HG03558 (cell line): ENCODE data around the gene ANKRD34A.

Experiments
- ATAC-seq: cut with Tn5 transposase; IDR thresholded peaks from one replicate; pipeline ENCODE4 v1.9.1; 2021; ENCODE audit warnings: moderate number of reproducible peaks; ENCODE audit not compliant: unreplicated experiment; ENCODE audit errors: extremely low read depth

Gene ANKRD34A

DNA sequence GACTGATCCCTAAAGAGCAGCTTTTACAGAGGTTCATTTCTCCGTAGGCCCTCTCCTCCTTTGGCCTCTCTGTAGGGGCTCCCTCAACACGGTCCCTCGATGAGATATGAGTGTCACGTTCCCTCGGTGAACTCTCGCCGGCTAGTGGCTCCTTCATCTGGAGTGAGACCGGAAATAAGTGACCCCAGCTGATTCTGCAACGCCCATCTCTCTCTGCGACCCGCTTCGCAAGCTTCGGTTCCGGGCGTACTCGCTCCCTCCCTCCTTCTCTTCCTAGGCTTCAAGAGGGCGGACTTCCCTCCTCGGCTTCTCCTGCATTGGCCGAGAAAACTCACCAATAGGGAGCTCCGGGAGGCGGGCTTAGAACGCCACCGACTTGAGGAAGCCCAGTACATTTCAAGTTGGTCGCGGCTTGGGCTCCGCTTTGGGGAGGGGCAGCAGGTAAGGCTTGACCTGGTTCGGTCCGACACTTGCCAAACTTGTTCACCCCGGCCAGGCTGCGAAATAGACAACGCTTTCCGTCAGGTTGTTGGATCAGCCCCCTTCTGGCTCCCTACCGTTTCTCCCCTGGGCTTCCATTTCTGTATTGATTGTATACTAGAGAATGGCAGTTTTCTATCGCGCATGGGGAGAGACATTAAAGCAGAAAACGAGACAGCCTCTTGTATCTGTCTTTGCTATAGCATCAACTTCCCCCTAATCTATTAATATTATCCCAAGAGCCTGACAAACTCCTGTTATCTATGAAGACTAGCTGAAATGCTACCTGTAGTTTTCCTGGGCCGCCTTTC is at the start of gene ANKRD34A, which contains the start of gene POLR3GL:
Gene ANKRD34A (minus strand): TSS at position 248 of the 791 bp plus-strand sequence. CDS start 2,816 bp downstream, outside the sequence.
Gene POLR3GL (plus strand): TSS at position 363 of the 791 bp plus-strand sequence. CDS start 10,176 bp downstream, outside the sequence.
- ATAC-seq, result peak; percentile 81

DNA sequence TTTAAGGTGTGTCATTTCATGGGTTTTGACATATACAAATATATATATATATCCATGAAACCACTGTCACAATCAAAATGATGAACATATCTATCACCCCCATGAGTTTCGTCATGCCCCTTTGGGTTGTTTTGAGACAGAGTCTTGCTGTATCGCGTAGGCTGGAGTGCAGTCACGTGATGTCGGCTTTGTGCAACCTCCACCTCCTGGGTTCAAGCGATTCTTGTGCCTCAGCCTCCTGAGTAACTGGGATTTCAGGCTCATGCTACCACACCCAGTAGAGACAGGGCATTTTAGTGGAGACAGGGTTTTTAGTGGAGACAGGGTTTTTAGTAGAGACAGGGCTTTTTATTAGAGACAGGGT is 49.2 kb upstream of the ANKRD34A start:
- no peak for ATAC-seq

DNA sequence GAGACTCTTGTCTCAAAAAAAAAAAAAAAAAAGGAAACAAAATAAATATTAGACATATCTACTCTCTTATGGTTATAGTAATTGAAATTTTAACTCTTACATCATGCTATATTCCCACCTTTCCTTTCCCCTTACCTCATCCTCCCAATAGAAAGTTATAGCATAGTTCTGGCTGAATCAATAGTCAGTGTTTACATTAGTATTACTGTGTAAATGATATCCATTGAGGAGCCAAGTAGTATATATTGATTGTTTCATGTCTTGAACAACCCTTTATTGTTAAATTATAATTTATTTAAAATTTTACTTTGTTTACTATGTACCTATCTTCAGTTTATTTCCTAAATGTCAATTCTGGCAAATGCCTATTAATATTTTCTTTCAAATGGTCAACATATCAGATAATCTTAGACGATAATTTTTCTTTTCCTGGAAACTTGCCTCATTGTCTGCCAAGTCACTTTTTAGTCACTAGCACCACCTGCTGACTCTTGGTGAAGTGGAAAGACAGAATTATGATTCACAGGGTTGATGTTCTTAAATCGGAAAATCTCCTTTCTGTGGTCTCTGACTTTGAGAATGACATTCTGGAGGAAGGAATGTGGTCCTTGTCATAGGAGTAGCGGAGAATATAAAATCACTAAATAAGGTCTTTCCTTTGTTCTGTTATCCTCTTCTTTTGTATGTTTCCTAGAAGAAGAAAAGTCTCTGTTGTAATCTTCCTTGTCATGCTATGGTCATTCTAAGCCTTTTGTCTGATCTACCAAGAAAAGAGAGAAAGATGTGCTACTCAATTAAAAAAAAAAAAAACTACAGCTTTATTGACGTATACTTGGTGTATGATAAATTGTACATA is 48.6 kb upstream of the ANKRD34A start:
- ATAC-seq, result no peak

DNA sequence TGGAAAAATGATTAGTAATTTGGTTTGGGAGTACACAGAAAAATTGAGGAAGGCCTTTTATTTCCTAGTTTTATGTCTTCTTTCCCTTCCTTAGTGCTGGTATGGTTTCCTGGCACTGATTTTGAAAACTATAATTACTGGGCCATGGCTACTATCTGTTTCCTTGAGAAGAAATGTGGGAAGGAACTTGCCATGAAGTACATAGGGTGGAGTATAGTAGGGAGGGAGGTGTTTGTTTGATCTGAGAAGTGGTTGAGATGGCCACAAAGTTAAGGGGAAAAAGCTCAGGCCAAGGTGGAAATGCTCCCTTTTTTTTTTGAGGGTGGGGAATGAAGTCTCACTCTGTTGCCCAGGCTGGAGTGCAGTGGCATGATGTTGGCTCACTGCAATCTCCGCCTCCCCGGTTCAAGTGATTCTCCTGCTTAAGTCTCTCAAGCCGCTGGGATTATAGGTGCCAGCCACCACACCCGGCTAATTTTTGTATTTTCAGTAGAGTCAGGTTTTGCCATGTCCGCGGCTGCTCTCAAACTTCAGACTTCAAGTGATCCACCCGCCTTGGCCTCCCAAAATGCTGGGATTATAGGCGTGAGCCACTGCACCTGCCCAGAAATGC is 45.9 kb upstream of the ANKRD34A start:
- no peak for ATAC-seq

DNA sequence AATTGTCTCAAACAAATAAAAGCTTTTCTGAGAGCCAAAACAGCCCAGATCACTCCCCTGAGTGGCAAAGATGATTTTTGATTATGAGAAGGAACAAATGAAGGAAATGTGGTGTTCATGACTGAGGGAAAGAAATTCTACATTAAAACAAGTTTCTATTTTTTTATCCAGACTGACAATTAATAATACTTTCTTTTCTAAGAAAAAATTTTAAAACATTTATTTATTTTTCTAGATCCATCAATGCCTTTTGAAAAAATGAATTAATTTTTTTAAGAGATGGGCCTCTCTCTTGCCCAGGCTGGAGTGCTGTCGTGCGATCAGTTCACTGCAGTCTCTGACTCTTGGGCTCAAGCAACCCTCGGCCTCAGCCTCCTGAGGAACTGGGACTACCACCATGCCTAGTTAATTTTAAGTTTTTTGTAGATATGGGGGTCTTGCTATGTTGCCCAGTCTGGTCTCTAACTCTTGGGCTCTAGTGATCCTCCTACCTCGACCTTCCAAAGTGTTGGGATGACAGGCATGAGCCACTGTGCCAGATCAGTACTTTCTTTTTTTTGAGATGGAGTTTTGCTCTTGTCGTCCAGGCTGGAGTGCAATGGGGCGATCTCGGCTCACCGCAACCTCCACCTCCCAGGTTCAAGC is 43.2 kb upstream of the ANKRD34A start:
- ATAC-seq, result no peak

DNA sequence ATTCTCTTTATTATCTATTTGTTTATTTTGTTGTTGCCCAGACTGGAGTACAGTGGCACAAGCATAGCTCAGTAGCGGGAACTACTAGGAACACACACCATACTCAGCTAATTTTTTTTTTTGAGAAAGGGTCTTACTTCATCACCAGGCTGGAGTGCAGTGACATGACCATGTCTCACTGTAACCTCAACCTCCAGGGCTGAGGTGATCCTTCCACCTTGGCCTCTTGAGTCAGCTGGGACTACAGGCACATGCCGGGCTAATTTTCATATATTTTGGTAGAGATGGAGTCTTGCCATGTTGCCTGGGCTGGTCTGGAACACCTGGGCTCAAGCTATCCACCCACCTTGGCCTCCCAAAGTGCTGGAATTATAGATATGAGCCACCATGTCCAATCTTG is 37.3 kb upstream of the ANKRD34A start:
- ATAC-seq, result no peak

DNA sequence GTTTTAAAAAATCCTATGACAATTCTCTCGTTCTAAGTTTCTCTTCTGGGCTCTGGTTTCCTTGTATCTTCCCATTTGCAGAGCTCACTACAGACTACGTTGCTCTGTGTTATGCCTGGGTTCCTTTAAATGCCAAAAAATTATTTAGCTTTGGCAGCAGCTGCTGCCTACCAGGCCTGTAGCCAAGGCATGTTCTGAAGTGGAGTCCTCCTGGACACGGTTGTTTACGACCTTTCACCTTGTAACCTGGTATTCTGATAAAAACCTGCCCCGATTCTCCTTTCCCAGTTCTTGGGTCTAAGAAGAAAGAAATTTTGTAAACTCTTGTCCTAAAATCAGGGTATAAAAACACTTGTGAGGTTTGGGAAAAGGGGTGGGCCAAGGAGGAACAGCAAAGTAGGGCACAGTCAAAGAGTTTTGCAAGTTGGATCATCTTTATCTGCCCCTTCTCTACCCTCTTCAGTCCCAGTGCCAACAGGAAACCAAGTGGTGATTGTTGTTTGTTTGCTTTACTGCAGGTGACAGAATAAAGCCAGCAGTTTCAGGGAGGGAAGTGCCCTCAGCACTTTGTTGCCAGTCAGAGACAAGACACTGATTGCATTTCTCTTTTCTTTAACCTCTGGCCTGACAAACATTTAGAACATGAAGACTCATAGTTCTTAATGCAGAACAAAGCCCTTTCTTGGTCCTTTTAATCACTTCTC is 35.1 kb upstream of the ANKRD34A start:
- no peak for ATAC-seq

DNA sequence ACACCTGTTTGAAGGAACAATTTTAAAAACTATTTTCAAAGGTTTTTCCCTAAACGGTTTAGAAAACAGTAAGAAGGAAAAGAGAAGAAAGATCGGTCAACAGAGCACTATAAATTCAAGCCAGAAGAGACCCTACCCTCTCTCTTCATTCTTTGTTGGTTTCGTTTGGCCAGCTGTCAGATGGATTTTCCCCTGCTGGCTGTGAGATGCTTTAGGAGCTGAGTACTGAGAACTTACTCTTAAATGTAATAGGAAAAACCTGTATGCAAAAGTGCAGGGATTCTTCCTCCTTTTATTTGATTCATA is 33.3 kb upstream of the ANKRD34A start:
- no peak for ATAC-seq

DNA sequence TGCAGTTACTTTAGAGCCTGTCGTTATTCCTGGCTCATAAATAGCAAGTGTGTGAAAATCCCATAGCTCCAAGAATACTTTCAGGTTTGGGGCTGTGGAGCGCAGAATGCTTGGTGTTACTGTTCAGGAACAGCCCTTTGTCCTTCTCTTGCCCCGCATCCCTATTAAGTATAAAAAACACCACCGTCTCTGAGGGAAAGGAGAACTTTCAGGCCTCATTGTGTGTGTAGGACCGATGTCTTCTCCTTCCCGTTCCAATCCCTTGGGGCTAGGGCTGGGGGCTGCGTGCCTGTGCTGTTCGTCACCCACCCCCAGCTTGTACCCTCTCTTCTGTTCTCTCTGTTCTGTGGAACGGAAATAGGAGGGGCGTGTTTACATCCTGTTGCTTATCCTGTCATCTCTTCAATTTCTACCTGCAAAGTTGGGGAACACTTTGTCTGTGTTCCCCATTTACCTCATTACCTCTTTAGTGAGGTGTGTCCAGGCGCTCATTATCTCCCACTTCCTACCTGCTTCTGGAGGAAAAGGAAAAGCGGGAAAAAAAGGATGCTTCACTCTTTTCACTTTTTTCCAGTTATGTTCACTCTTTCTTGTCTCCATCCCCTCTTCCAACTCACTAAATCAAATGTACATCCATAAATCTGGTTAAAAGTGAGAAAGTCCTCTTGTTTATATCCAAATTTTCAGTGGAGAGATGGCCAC is 32.8 kb upstream of the ANKRD34A start:
- ATAC-seq, result no peak

DNA sequence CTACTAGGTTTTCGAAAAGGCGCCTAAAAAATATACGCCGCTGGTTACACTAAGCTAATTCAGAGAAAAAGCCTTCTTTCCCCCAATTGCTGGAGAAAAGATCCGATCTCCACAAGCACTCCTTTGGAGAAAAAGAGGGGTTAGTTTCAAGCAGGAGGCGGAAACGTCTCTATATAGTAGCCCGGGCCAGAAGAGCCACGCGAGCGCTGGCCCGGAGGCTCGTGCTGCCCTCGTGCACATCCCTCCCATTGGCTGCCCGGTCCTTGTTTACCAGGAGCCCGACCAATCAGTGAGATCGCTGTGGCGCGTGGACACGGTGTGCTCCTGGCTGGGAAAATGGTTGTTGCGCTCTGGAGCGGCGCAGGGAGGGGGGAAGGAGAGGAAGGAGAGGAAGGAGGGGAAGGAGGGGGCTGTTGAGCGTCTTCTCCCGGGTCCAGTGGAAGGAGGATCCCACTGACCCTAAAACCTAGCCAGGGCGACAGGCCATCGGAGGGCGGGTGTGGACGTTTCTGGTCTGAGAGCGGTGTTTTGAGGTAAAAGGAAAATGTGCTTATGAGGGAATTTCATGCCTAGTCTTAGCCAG is 32.1 kb upstream of the ANKRD34A start, which contains the start of gene TXNIP:
Gene TXNIP (minus strand): TSS at position 147 of the 583 bp plus-strand sequence. CDS start 313 bp downstream, outside the sequence.
- peak; percentile 77 for ATAC-seq

DNA sequence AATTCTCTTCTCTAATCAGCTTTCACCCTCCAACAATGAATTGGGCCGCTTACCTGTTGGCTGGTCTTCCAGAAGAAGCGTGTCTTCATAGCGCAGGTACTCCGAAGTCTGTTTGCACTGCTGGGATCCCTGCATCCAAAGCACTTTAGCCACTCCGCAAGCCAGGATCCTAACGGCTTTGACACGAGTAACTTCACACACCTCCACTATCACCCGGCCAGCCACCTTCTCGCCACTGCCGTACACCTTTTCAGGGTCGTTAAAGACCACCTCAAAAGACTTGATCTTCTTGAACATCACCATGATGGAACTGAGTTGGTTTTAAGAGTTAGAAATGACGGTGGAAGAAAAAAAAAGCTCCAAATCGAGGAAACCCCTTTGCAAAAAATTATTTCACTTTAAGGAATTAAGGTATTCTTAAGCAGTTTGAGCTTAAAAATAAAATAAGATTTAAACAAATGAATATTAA is 31.6 kb upstream of the ANKRD34A start:
- no peak for ATAC-seq

DNA sequence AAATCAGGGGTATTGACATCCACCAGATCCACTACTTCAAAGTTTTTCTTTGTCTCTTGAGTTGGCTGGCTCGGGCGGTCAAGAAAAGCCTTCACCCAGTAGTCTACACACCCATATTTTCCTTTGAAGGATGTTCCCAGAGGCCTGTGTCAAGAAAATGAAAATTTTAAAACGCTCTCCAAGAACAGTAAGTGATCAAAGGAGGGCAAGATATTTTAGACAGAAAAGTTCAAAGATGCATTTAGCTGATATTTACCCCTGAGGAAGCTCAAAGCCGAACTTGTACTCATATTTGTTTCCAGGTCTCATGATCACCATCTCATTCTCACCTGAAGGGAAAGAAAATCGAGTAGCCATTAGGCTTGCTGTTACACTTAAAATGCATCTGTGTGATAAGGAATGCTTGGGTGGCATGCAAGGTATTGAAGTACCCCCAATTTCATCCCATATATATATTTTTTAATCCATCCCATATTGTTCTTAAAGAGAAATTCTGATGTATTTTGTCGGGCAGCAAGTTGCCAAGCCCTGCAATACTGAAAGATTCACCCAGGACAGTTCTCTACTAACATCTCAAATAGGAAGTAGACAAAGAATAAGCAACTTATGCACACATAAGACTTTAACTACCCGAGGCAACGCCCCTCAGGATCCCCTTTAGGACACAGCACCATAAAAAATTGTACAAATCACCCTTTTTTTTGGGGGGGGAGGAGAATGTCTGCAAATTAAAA is 30.9 kb upstream of the ANKRD34A start:
- ATAC-seq, result no peak

DNA sequence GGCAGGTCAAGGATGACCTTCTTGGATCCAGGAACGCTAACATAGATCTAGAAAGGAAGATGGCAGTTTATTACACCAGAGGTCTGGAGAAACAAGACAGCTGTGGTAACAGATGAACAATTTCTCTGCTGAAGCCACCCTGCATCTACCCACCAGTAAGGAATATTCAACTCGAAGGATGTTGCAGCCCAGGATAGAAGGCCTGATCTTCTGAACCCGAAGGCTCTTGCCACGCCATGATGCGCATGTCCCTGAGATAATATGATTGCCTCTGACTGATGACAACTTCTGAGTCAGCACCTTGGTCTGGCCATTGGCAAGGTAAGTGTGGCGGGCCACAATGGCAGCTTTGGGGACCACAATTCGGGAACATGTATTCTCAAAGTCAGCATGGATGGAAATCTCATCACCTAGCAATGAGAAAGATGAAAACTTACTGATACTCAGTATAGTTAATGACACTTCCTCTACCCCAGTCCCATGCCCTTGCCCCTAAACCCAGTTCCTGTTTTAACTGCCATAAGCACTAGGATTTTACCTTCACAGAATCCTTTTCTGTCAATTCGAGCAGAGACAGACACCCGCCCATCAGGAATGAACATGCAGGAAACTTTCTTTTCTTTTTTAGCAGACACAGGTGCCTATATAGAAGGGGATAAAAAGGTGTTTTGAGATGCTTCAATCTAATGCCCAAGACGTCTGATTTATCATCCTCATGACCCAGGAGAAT is 30.2 kb upstream of the ANKRD34A start:
- ATAC-seq, result no peak

DNA sequence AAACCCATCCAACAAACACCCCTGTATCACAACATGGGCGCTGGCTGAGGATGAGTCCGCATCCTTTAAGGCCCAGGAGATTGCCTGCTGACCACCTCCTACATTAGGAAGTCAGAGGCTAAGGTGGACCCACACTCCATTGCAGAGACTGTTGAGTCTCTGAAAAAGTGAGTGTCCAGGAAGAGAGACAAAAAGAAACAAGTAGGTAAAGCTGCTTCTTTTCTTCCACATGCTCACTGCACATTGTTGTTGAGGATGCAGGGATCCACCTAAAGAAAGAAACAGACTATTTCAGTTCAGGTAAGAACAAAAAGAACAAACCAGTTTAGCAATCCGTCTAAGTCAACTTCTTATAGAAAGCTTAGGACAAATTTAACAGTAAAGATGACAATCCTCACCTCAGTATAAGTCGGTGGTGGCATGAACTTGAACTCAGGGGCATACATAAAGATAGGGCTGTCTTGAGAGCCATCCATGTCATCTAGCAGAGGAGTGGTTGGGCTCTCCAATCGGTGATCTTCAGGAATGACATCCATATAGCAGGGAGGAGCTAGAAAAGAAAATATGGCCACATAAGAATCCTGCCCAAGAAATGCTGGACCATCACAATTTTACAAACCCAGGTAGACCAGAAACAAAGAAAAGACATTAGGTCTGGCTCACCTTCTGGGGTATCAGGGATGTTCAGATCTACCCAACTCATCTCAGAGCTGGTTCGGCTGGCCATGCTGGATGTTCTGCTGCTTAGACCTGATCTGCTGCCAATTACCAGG is 29.4 kb upstream of the ANKRD34A start:
- ATAC-seq, result no peak

DNA sequence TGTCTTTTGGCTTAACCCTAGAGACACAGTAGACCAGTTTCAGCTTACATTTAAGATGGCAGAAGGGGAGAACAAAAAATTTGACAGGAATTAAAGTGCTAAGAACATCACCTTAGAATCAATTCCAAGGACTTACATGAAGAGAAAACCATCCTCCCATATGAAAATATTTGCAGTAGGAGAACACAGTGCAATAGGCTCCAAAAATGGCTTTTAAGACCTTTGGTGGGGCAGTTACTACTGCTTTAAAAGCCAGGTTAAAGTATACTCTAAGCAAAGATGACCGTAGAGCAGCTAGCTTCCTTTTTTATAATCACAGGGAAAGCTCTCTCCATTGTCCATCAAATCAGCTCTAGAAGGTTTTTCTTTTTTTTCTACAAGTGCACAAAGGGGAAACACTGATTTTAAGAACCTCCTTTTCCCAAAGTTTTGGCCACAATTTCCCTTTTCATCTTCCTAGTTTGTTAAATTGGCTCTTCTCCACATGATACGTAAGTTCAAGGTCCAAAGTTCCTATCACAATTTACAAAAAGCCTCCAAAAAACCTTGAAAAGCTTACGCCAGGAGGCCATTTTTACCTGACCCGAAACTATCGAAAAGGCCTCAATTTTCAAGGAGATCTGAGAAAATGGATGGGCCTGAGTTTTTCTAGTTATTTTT is 28.7 kb upstream of the ANKRD34A start:
- ATAC-seq, result no peak

DNA sequence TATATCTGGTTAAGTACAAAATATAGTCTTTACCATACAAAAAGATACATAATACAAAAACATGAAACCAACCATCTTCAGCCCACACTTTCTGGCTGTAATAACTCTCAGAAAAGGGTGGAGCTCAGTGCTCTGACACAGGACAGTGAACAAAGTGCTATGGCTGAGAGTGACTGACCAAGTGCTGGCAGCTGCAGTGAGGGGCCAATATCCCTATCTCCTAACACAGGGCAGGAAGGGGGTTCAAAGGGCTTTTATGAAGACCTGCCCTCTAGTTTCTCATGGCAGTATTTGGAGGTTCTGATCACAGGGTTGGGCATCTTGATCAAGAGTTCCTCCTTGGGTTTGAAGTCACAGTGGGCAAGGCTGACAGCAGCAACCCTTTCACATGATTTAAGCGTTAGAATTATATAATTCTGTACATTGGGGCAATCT is 28.1 kb upstream of the ANKRD34A start:
- no peak for ATAC-seq
